CD14-positive monocyte (primary cell): ENCODE results near the gene ECEL1. TPM values are rescaled to one million over a fixed set of nuclear protein-coding genes. Genes with fewer than 3 reads are reported as not detected.

ENCODE experiments used
- DNase-seq, 3 donors: peaks; one replicate each; pipeline ENCODE4 v3.0.0-alpha.2; 2011 to 2022
- H2AFZ ChIP-seq: 2 replicates; pipeline ENCODE4 v1.6.0; 2012; ENCODE audit warnings: mild to moderate bottlenecking, low read depth, low read length, inconsistent platforms; ENCODE audit not compliant: insufficient read depth, poor library complexity, severe bottlenecking
- H3K27ac ChIP-seq, 2 donors: 1 replicate in 1 of 2; 2 replicates in 1 of 2; pipeline ENCODE4 v1.5.1; 2012 to 2013; ENCODE audit warnings: low read length in 2 of 2, control low read depth in 1 of 2, inconsistent platforms in 1 of 2, low read depth in 1 of 2, mild to moderate bottlenecking in 1 of 2
- H3K27me3 ChIP-seq, 2 donors: one replicate each; pipeline versions ENCODE4 v1.6.0 to v1.6.1; 2011 to 2013; ENCODE audit warnings: low read length in 2 of 2; ENCODE audit not compliant: control insufficient read depth in 2 of 2, insufficient read depth in 2 of 2
- H3K36me3 ChIP-seq, 2 donors: replicated peaks in 1 of 2; 1 replicate in 1 of 2; 2 replicates in 1 of 2; pipeline versions ENCODE4 v1.5.1 to v1.6.1; 2012 to 2013; ENCODE audit warnings: low read length in 2 of 2, control low read depth in 1 of 2, inconsistent platforms in 1 of 2, mild to moderate bottlenecking in 1 of 2; ENCODE audit not compliant: insufficient read depth in 2 of 2, control insufficient read depth in 1 of 2
- H3K4me1 ChIP-seq, 2 donors: 1 replicate in 1 of 2; 2 replicates in 1 of 2; pipeline versions ENCODE4 v1.5.1 to v1.6.1; 2012 to 2013; ENCODE audit warnings: low read length in 2 of 2, control low read depth in 1 of 2, inconsistent platforms in 1 of 2, mild to moderate bottlenecking in 1 of 2, moderate library complexity in 1 of 2; ENCODE audit not compliant: insufficient read depth in 2 of 2, control insufficient read depth in 1 of 2
- H3K4me2 ChIP-seq: replicated peaks from 2 replicates; pipeline ENCODE3; 2012; ENCODE audit warnings: low read length, moderate library complexity, mild to moderate bottlenecking; ENCODE audit not compliant: poor library complexity, severe bottlenecking; ENCODE audit errors: extremely low read depth
- H3K4me3 ChIP-seq, 3 experiments: fragments of 200-600 bp in 1 of 3; sonication (generic) in 1 of 3; replicated peaks in 1 of 3; 1 replicate in 2 of 3; 2 replicates in 1 of 3; pipeline ENCODE4 v1.5.1; 2011 to 2013; ENCODE audit warnings: low read length in 3 of 3, mild to moderate bottlenecking in 3 of 3, control low read depth in 2 of 3, low read depth in 2 of 3, inconsistent platforms in 1 of 3, moderate library complexity in 1 of 3
- H3K79me2 ChIP-seq: 2 replicates; pipeline ENCODE4 v1.6.0; 2012; ENCODE audit warnings: mild to moderate bottlenecking, control low read depth, inconsistent platforms, low read length, moderate library complexity; ENCODE audit not compliant: insufficient read depth
- H3K9ac ChIP-seq: 2 replicates; pipeline ENCODE4 v1.6.0; 2017; ENCODE audit warnings: low read length, mild to moderate bottlenecking; ENCODE audit not compliant: insufficient read depth, poor library complexity, severe bottlenecking
- H3K9me3 ChIP-seq, 2 donors: replicated peaks in 1 of 2; 1 replicate in 1 of 2; 2 replicates in 1 of 2; pipeline versions ENCODE4 v1.5.1 to v1.6.1; 2012 to 2013; ENCODE audit warnings: low read length in 2 of 2, control low read depth in 1 of 2; ENCODE audit not compliant: control insufficient read depth in 1 of 2, insufficient read depth in 1 of 2
- H4K20me1 ChIP-seq: 2 replicates; pipeline ENCODE4 v1.6.0; 2012; ENCODE audit warnings: mild to moderate bottlenecking, low read length, control low read depth, moderate library complexity; ENCODE audit not compliant: insufficient read depth
- H3K27ac Mint-ChIP-seq, 7 donors: one replicate each; pipeline ENCODE4 v1.8.0; 2020; ENCODE audit warnings: mild to moderate bottlenecking in 7 of 7, mixed read lengths in 7 of 7, moderate library complexity in 6 of 7, inconsistent platforms in 2 of 7
- H3K27me3 Mint-ChIP-seq, 3 donors: one replicate each; pipeline ENCODE4 v1.8.0; 2021 to 2022; ENCODE audit warnings: low read depth in 3 of 3, mild to moderate bottlenecking in 3 of 3, mixed read lengths in 3 of 3, moderate library complexity in 3 of 3, inconsistent platforms in 1 of 3
- H3K36me3 Mint-ChIP-seq, 2 donors: one replicate each; pipeline ENCODE4 v1.8.0; 2020; ENCODE audit warnings: mixed read lengths in 2 of 2, inconsistent platforms in 1 of 2, mild to moderate bottlenecking in 1 of 2
- H3K4me1 Mint-ChIP-seq: one replicate; pipeline ENCODE4 v1.8.0; 2020; ENCODE audit warnings: mild to moderate bottlenecking, mixed read lengths
- H3K4me3 Mint-ChIP-seq, 2 donors: one replicate each; pipeline ENCODE4 v1.8.0; 2020; ENCODE audit warnings: mild to moderate bottlenecking in 2 of 2, mixed read lengths in 2 of 2, moderate library complexity in 1 of 2
- H3K9me3 Mint-ChIP-seq, 7 donors: one replicate each; pipeline ENCODE4 v1.8.0; 2020 to 2022; ENCODE audit warnings: mixed read lengths in 7 of 7, mild to moderate bottlenecking in 6 of 7, moderate library complexity in 6 of 7, inconsistent platforms in 2 of 7
- WGBS: methylation state at CpG from one replicate; pipeline ENCODE4 v1.1.5; 2013; ENCODE audit warnings: missing lambda C conversion rate; ENCODE audit not compliant: insufficient coverage; 5-methylcytosine and 5-hydroxymethylcytosine counted together
- intact Hi-C, 2 donors: fragments of 100-400 bp; cut with micrococcal nuclease; formaldehyde crosslinking; loops; one replicate each; pipeline versions ENCODE4 v1.15.0 to v1.15.1; 2023
- polyA plus RNA-seq, 3 donors: library from polyadenylated mRNA; depleted of rRNA in 1 of 3; unstranded in 2 of 3; stranded (reverse) in 1 of 3; fragments of 300-500 nt in 2 of 3; fragments of >200 nt in 1 of 3; fragmentation: Illumina TruSeq in 2 of 3; gene quantifications; 1 replicate in 2 of 3; 2 replicates in 1 of 3; pipeline ENCODE4 v1.2.3, GENCODE V29; 2012 to 2021
- TF ChIP-seq, protein P1 (sequence below): fragments of 200-600 bp; IDR thresholded peaks from one replicate; pipeline ENCODE4 v1.8.0; 2022; ENCODE audit warnings: antibody characterized with exemption, mild to moderate bottlenecking

Gene ECEL1
- polyA plus RNA-seq, 3 donors = not detected

DNA sequence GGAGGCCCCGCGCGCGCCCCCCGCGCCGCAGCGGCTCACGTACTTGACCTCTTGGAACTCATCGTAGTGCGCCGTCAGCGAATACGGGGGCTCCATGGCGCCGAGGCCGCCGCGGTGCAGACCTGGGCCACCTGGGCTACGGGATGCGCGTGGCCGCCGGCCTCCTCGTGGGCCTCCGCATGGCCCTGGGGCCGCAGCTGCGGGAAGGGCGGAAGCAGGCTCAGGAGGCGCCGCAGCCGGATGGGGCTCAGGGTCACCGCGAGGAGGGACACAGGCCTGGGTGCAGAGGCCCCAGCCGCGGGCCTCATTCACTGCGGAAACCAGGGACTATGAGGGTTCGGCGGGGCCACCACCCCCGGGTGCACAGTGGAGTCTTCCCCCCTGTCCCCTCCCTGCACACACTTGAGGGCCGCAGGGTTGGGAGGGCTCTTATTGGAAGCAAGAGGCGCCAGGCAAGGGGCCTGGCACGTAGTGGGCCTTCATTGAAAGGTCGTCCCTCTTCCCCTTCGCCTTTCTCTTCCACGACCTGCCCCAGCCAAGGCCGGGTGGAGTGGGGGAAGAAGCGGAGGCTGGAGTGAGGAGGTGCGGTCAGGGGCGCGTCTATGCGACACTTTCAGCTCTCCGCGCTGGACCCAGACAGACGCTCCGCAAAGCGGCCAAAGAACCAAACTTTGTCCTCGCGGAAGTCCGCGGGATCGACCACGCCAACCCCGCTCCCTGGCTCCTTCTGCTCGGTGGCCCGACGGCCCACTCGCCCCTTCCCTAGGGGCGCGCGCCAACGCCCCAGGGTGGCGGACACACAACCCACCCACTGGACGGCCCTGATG, 863 bp downstream of the ECEL1 start:
- Mint-ChIP-seq H3K27me3 (peaks cover 41 to 65% (median 47%) of the 10 kb centered on the region in 3 donors), H3K9me3 (peaks cover 0 to 5% (median 3%) of the 10 kb centered on the region in 7 donors), H3K4me3 (peak overlapping the region in 1 of 2 donors; percentile 74), H3K27ac (no peak overlapping the region), H3K4me1 (no peaks in the 10 kb centered on the region), H3K36me3 (no peaks in the 10 kb centered on the region)
- H3K79me2 ChIP-seq = no peaks in the 10 kb centered on the region
- no peak overlapping the region for H3K27ac ChIP-seq
- peak overlapping the region; percentile 26 for H3K4me2 ChIP-seq
- no peaks in the 10 kb centered on the region for H3K4me1 ChIP-seq
- 4% methylated on average over 63 of the region's 74 CpGs for WGBS
- H4K20me1 ChIP-seq = no peaks in the 10 kb centered on the region
- TF ChIP-seq, protein P1, sequence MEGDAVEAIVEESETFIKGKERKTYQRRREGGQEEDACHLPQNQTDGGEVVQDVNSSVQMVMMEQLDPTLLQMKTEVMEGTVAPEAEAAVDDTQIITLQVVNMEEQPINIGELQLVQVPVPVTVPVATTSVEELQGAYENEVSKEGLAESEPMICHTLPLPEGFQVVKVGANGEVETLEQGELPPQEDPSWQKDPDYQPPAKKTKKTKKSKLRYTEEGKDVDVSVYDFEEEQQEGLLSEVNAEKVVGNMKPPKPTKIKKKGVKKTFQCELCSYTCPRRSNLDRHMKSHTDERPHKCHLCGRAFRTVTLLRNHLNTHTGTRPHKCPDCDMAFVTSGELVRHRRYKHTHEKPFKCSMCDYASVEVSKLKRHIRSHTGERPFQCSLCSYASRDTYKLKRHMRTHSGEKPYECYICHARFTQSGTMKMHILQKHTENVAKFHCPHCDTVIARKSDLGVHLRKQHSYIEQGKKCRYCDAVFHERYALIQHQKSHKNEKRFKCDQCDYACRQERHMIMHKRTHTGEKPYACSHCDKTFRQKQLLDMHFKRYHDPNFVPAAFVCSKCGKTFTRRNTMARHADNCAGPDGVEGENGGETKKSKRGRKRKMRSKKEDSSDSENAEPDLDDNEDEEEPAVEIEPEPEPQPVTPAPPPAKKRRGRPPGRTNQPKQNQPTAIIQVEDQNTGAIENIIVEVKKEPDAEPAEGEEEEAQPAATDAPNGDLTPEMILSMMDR = no peak
- no peak overlapping the region for H2AFZ ChIP-seq
- H3K36me3 ChIP-seq = no peaks in the 10 kb centered on the region
- no peak overlapping the region for H3K4me3 ChIP-seq
- H3K27me3 ChIP-seq = peaks cover 15 to 46% of the 10 kb centered on the region in 2 donors
- intact Hi-C loops = no loop called here
- H3K9ac ChIP-seq = no peak overlapping the region
- no peak for DNase-seq
- no peaks in the 10 kb centered on the region for H3K9me3 ChIP-seq

DNA sequence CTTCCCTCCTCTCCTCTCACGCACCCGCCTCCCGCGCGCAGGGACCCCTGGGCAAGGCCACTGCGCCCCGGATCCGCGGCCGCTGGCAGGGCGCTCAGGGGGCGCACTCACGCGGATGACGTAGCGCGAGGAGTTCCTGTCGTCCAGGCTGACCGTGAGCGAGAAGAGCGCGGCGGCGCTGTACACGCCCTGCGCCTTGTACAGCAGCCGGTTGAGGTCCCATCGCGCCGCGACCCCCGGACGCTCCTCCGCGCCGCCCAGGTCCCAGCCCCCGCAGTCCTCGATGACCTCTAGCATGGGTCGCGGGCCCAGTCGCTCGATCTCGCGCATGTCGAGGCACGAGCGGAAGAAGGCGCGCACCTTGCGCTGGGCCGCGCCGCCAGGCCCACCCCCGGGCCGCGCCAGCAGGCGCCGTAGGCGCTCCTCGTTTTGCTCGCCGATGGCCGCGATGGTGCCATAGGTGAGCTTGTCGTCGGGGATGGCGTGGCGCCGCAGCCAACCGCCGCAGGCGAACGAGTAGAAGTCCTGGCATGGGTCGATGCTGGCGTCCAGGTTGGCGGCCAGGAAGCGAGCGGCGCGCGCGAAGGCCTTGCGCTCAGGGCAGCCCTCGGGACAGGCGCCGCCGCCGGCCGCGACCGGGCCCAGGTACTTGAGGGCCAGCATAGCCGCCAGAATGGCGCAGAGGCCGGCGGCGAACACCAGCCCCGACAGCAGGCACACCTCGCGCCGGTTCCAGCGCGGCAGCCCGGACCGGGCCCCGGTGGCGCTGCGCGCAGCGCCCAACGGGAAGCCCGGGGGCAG, 1.7 kb downstream of the ECEL1 start:
- DNase-seq = no peak
- no peaks in the 10 kb centered on the region for H3K4me1 ChIP-seq
- H3K4me1 Mint-ChIP-seq = no peaks in the 10 kb centered on the region
- no peaks in the 10 kb centered on the region for H3K36me3 Mint-ChIP-seq
- H2AFZ ChIP-seq = no peak overlapping the region
- peak overlapping the region in 1 of 2 donors; percentile 77 for H3K4me3 Mint-ChIP-seq
- H3K9me3 Mint-ChIP-seq = peaks cover 0 to 5% (median 3%) of the 10 kb centered on the region in 7 donors
- H3K36me3 ChIP-seq = no peaks in the 10 kb centered on the region
- H3K4me3 ChIP-seq = no peak overlapping the region
- H3K27ac ChIP-seq = no peak overlapping the region
- no peaks in the 10 kb centered on the region for H3K79me2 ChIP-seq
- no peaks in the 10 kb centered on the region for H4K20me1 ChIP-seq
- intact Hi-C loops = no loop called here
- peak overlapping the region; percentile 7 for H3K4me2 ChIP-seq
- no peak overlapping the region for H3K9ac ChIP-seq
- H3K27me3 ChIP-seq = peaks cover 15 to 46% of the 10 kb centered on the region in 2 donors
- TF ChIP-seq, protein P1 = no peak
- 6% methylated on average over 108 of the region's 111 CpGs for WGBS
- no peaks in the 10 kb centered on the region for H3K9me3 ChIP-seq
- peaks cover 41 to 63% (median 47%) of the 10 kb centered on the region in 3 donors for H3K27me3 Mint-ChIP-seq
- no peak overlapping the region for H3K27ac Mint-ChIP-seq
